HPDE6-E6E7 (cell line): ENCODE measurements around the gene UNC93A.

ENCODE experiments used
- DNase-seq: peaks from one replicate; pipeline ENCODE4 v3.0.0; 2011; ENCODE audit warnings: missing footprints; ENCODE audit errors: extremely low spot score

UNC93A gene

GRCh38 chr6:167293088-167293589, 2.0 kb downstream of the UNC93A start:
- no peak for DNase-seq

DNA sequence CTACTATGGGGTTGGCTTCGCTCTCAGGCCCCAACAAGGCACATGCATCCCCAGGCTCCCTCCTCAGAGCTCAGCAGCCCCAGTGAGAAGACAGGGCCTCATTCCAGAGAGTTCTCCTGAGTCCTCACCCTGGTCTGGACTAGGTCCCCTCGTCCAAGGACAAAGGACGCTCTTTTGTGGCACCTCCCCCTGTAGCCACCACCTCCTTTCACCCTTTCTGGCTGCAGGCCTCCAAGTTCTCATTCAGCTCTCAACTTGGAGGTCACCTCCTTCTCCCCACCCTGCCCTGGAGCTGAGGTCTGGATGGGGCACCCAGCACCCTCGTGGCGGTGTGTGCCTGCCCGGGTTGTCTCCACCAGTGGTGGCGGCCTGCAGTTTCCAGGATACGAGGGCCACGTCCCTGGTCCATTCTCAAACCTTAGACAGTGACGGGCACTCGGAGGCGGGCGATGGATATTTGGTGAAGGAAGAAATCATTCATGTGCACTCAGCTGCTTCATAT, 2.5 kb downstream of the UNC93A start:
- no peak for DNase-seq

GRCh38 chr6:167294241-167294640, 3.1 kb downstream of the UNC93A start:
- no peak for DNase-seq

GRCh38 chr6:167294651-167295494, 3.8 kb downstream of the UNC93A start:
- no peak for DNase-seq

DNA sequence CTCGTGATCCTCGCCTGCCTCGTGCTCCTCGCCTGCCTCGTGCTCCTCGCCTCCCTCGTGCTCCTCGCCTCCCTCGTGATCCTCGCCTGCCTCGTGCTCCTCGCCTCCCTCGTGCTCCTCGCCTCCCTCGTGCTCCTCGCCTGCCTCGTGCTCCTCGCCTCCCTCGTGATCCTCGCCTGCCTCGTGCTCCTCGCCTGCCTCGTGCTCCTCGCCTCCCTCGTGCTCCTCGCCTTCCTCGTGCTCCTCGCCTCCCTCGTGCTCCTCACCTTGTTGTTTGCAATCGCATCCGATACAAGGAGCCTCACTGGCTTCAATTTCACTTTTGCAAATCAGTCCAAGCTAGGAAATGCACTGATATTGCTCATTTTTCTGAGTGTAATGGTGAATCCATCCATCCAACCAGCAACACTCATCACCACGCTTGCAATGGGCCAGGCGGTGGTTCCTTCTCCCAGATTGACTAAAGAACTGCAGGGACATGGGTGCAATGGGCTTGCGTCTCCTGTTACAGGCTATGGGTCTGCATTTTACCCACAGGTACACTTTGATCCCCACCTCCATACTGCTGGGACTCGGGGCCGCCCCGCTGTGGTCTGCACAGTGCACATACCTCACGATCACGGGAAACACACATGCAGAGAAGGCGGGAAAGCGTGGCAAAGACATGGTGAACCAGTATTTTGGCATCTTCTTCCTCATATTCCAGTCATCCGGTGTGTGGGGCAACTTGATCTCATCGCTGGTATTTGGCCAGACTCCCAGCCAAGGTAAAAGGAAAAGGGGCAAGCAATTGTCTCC, 4.6 kb downstream of the UNC93A start:
- no peak for DNase-seq

DNA sequence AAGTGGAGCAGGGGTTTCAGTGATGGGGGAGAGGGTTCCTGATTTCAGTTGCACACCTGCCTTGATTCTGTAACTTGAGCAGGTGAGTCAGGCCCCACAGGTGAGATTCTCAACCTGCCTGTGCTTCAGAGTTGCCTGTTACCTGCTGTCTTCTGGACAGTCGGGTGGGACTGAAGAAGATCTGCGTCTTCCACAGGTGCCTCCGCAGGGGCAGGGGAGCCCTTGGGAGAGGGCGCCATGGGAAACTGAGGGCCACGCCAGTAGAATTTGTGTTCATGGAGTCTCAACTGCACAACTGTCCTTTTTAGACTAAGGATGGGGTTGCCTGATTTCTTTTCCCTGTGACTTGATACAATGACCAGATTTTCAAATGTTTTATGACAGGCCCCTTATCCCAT, 5.2 kb downstream of the UNC93A start:
- DNase-seq, result no peak

- no peak for DNase-seq
Measured at GRCh38 chr6:167296902-167297301, 5.8 kb downstream of the UNC93A start.

GRCh38 chr6:167298127-167298526, 7.0 kb downstream of the UNC93A start:
- DNase-seq, result no peak

DNA sequence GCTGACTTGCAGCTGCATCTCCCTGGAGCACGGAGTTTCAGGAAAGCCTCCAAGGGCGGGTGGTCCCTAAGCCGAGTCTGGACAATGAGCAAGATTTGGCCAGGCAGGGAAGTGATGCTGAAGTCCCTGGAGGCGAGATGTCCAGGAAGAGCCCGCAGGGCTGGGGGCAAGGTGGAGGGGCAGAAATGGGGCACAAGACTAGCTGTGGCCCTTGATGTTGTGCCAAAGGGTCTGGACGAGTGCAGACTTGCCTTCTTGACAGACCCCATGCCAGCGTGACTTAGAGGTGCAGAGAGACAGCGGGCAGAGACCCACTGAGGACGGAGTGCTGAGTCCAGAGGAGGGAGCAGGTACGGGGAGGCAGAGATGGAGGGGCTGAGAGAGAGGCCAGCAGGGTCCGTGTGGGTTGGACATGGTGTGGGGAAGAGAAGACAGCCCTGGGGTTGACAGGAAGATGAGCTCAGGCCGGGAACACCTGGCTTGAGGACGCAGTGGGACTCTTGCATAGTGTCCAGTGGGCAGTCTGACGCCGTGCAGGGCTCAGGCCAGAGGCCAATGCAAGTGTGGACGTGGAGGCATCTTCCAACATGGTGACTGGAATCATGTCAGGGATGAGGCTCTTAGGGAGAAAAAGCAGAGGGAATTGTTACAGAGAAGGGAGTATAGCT, 8.7 kb downstream of the UNC93A start:
- no peak for DNase-seq

DNA sequence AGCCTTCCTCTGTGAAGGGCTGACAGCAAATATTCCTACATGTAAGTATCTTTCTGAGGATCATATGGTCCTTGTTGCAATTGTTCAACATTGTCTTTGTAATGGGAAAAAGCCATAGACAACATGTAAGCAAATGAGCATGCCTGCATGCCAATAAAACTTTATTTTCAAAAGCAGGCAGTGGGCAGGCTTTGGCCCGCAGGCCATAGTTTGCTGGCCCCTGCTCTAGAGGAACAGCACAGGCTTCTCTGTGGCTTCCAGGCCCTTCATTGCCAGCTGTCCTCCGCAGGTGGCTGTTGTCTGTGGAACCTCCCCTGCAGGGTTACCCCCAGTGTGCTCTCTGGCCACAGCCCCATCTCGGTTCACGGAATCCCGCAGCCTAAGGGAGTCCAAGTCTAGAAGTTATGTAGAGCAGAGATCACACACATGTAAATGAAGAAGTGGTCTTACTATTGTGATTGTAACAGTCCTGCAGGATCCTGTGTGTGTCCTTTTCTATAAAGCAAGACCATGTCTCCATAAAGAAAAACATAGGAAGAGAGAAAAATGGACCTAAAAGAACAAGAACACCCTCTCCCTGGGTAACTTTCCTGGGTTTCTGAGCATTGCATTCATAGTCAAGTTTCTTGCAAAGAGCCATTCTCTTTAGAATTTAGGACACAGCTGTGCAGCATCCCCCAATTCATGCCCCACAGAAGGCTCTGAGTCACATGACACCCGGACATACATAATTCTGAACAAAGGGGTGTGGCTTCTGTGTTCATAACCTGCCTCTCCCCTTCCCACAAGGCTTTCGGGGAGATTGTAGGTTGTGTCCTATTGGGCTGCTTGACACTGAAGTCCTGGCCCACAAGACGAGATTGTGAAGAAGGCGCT, 10.0 kb downstream of the UNC93A start:
- DNase-seq, result no peak

GRCh38 chr6:167302074-167302473, 11.0 kb downstream of the UNC93A start:
- no peak for DNase-seq

DNA sequence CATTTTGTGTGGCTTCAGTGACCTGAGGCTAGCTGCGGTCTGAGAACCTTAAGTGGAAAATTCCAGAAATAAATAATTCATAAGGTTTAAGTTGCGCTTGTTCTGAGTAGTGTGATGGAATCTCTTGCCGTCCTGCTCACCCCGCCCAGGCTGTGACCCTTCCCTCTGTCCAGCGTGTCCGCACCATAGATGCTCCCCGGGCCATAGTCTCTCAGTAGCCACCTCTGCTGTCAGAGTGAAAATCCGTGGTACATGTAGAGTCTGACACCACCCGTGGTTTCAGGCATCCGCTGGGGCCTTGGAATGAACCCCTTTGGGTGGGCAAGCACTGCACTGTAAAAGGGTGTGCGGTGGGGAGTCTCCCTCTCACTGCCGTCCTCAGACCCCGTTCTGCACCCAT, 11.7 kb downstream of the UNC93A start:
- no peak for DNase-seq

DNA sequence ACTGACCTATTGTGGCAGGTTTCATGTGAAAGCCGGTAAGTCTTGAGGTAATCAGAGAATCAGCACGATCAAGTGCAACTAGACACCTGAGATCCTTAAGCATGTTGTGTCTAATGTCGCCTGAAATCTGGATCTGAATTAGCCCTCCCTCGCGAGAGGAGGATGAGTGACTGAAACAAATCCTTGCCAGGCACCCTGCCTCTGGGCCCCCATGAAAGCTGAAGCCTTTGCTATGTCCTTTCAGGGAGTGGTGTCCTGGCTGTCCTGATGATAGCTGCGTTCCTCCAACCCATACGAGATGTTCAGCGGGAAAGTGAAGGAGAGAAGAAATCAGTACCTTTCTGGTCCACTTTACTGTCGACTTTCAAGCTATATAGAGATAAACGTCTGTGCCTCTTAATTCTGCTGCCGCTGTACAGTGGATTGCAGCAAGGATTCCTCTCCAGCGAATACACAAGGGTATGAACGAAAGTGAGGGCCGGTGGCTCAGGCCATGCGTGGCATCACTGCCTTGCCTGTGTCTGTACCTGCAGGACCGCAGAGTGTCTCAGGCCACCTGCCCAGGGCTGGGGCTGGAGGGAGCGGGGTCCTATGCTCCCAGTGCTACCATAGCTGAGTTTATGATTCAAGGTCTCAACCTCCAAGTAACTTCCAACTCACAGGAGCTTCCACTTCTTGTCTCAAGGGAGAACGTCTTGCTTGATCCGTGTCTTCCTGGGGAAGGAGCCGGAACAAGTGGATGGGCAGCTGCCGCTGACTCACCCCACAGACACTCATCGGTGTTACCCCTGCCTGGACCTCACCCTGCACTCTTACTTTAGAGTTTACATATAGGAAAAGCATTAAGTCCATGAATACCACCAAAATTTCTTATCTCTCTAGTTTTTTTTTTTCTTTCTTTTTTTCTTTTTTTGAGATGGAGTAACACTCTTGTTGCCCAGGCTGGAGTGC, 12.8 kb downstream of the UNC93A start:
- DNase-seq, result no peak

- DNase-seq, result no peak
Measured at GRCh38 chr6:167304912-167305311, 13.8 kb downstream of the UNC93A start.

DNA sequence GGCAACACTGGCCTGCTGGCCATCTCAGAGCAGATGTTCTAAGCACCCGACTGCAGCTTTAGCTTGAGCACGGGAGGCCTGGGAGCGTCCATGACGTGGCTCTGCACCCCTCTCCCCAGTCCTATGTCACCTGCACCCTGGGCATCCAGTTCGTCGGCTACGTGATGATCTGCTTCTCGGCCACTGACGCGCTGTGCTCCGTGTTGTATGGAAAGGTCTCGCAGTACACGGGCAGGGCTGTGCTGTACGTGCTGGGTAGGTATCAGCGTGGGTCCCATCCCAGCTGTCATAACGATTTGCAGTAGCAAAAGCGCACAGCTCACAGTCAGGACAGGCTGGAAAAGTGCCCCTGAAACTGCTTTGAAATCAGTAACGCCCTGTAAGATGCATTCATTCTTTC, 14.7 kb downstream of the UNC93A start:
- DNase-seq, result no peak

GRCh38 chr6:167306401-167306998, 15.4 kb downstream of the UNC93A start:
- DNase-seq, result no peak

GRCh38 chr6:167307342-167307955, 16.3 kb downstream of the UNC93A start:
- no peak for DNase-seq

DNA sequence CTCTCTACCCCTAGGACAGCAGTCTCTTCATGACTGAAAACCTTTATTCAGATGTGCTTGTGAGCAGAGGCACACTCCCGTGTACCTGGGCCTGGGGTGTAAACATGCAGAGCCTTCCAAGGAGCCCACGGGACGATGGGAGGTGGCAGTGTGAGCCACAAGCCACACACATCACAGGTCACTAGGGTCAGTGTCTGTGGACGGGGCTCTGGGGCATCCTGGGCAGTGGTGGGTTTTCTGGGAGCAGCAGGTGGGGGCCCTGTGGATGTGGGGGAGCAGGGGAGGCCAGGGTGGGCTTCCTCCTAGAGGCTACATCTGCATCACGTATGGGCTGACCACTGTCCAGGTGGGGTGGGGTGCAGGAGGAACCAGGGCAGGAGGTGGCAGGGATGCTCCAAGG, 17.1 kb downstream of the UNC93A start:
- DNase-seq, result no peak
